HuH-7.5 (cell line): ENCODE data around the gene RAB3A.

Experiments
- DNase-seq: peaks from one replicate; pipeline ENCODE4 v3.0.0; 2011; ENCODE audit warnings: low spot score

Gene RAB3A

DNA sequence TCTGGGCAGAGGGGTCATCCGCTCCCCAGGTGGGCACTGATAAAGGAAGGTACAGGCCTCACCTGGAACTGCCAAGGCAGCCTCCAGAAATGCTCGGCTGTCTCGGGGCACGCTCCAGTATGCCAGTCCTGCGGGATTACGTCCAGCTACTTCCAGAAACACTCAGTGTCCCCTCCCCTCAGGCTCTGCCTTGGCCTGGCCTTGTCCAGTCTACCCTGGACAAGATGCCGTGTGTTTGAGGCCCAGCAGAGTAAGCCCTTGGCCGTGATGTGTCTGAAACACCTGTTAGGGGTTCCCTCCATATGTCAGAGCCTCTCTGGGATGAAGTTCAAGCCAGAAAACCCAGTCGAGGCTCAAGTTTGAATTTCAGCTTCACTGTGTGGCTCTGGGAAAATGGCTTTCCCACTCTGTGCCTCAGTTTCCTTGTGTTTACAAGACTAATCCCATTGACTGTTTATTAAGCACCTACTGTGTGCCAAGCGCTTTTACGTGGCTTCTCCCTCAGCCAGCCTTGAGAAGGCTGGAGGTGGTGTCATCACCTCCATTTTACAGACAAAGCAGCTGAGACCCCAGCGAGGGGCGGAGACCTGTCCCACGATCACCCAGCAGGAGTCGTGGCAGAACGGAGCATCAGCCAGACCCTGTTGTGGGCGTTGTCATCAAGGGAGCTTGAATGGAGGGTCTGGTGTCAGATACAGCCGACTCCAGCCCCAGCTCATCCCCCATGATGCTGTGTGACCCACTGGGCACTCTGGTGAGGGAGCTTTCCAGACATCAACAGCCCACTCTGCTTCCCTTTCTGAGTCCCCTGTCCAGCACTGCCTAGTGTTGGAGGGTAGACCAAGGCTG, 52.8 kb downstream of the RAB3A start:
- DNase-seq, result no peak

DNA sequence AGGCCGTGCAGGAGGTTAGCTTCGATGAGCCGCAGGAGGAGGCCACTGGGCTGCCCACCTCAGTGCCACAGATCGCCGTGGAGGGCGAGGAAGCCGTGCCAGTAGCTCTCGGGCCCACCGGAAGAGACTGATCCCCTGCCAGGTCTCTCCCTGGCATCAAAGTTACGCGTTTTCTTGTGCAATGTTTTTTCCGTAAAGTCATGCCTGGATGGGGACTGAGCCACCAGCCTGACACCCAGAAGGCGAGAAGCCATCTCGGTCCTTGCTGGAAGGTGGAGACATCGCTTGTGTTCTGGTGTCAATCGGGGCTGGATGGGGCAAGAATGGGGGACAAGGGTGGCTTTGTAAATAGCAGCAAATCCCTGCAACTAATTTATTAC, 54.3 kb downstream of the RAB3A start:
- DNase-seq, result no peak

- no peak for DNase-seq
These were observed 56.4 kb downstream of the RAB3A start for GRCh38 chr19:18147396-18147795.
